Tibial nerve (tissue), 3 donors: ENCODE data around the gene CTRB2.

Source experiments
- CTCF ChIP-seq, 5 experiments: fragments of 200-600 bp in 3 of 5; fragments of 450-650 bp in 2 of 5; sonication (generic) in 3 of 5; IDR thresholded peaks; one replicate each; pipeline ENCODE4 v1.5.1; 2016 to 2019; ENCODE audit warnings: antibody characterized with exemption in 5 of 5, mild to moderate bottlenecking in 3 of 5, moderate library complexity in 2 of 5
- POLR2A ChIP-seq, 2 donors: fragments of 450-650 bp; IDR thresholded peaks; one replicate each; pipeline ENCODE4 v1.6.1; 2017; ENCODE audit warnings: antibody characterized with exemption in 2 of 2, mild to moderate bottlenecking in 2 of 2, moderate library complexity in 2 of 2

DNA sequence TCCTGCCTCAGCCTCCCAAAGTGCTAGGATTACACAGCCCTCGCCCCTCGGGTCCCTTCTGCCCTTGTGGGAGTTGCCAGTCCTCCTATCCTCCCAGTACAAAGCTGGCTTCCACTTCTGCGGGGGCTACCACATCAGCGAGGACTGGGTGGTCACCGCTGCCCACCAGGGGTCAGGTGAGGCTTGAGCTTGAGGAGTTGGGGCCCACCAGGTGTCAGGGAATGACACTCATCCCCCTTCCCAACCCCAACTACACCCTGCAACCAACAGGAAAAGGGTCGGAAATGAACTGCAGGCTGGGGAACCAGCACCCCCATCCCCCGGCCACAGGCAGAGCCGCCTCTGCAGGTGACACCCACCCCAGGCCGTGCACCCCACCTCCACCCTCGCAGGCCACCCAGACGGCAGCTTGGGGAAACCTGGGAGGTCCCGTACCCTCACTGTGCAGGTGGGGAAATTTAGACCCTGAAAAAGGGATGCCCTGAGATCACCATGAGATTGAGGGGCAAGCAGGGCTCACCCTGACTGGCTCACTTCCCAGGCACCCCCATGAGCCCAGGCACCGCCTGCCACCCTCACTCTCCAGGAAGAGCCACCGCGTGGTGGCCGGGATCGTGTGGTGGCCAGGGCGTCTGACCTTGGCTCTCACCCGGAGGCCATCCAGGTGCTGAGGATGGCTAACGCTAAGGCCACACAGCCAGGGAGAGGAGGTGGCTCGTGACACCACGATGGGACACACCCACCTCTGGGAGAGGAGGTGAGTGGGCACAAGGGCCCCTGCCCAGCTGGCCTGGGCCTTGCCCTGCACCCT is 19.8 kb upstream of the CTRB2 start:
- TF ChIP-seq CTCF (IDR thresholded peaks at IDR 0.05) (no peak), POLR2A (IDR thresholded peaks at IDR 0.05) (no peak)
